Measurements from ENCODE around the gene FOXJ3.

FOXJ3 gene

GRCh38 chr1:42142894-42143675, 191.9 kb downstream of the FOXJ3 start:
- in situ Hi-C loops (cut with HindIII; ENCODE audit: low pct_unique_long_range_greater_than_20kb, low sequenced_read_pairs) = no loop called here
- no peak for TF ChIP-seq JUND (IDR thresholded peaks at IDR 0.05; ENCODE audit: low read depth)
- DNase-seq (ENCODE audit: low read depth in 1 of 2, low spot score in 1 of 2) = no peak

GRCh38 chr1:42141978-42142377, 193.1 kb downstream of the FOXJ3 start:
- no peak for TF ChIP-seq JUND (IDR thresholded peaks at IDR 0.05; ENCODE audit: low read depth)
- no peak for DNase-seq (ENCODE audit: low read depth in 1 of 2, low spot score in 1 of 2)
- in situ Hi-C loops (cut with HindIII; ENCODE audit: low pct_unique_long_range_greater_than_20kb, low sequenced_read_pairs) = no loop called here

GRCh38 chr1:42140191-42140590, 194.8 kb downstream of the FOXJ3 start:
- in situ Hi-C loops (cut with HindIII; ENCODE audit: low pct_unique_long_range_greater_than_20kb, low sequenced_read_pairs) = no loop called here
- no peak for TF ChIP-seq JUND (IDR thresholded peaks at IDR 0.05; ENCODE audit: low read depth)

GRCh38 chr1:42139444-42139843, 195.6 kb downstream of the FOXJ3 start:
- TF ChIP-seq JUND (IDR thresholded peaks at IDR 0.05; ENCODE audit: low read depth) = no peak
- DNase-seq (ENCODE audit: low read depth in 1 of 2, low spot score in 1 of 2) = no peak
- in situ Hi-C loops (cut with HindIII; ENCODE audit: low pct_unique_long_range_greater_than_20kb, low sequenced_read_pairs) = no loop called here

More at GRCh38 chr1:42140191-42140590, 194.8 kb downstream of the FOXJ3 start:
- no peak for DNase-seq (ENCODE audit: low read depth in 1 of 2, low spot score in 1 of 2)

GRCh38 chr1:42138586-42138985, 196.4 kb downstream of the FOXJ3 start:
- no peak for TF ChIP-seq JUND (IDR thresholded peaks at IDR 0.05; ENCODE audit: low read depth)
- in situ Hi-C loops (cut with HindIII; ENCODE audit: low pct_unique_long_range_greater_than_20kb, low sequenced_read_pairs) = no loop called here
- DNase-seq (ENCODE audit: low read depth in 1 of 2, low spot score in 1 of 2) = no peak

GRCh38 chr1:42137766-42138165, 197.3 kb downstream of the FOXJ3 start:
- in situ Hi-C loops (cut with HindIII; ENCODE audit: low pct_unique_long_range_greater_than_20kb, low sequenced_read_pairs) = no loop called here
- DNase-seq (ENCODE audit: low read depth in 1 of 2, low spot score in 1 of 2) = no peak
- no peak for TF ChIP-seq JUND (IDR thresholded peaks at IDR 0.05; ENCODE audit: low read depth)

GRCh38 chr1:42136466-42136865, 198.6 kb downstream of the FOXJ3 start:
- no peak for DNase-seq (ENCODE audit: low read depth in 1 of 2, low spot score in 1 of 2)
- no peak for TF ChIP-seq JUND (IDR thresholded peaks at IDR 0.05; ENCODE audit: low read depth)
- in situ Hi-C loops (cut with HindIII; ENCODE audit: low pct_unique_long_range_greater_than_20kb, low sequenced_read_pairs) = no loop called here

- DNase-seq (ENCODE audit: low read depth in 1 of 2, low spot score in 1 of 2) = peak; percentile 16 to 60
- no peak for TF ChIP-seq JUND (IDR thresholded peaks at IDR 0.05; ENCODE audit: low read depth)
- in situ Hi-C loops (cut with HindIII; ENCODE audit: low pct_unique_long_range_greater_than_20kb, low sequenced_read_pairs) = no loop called here
Observed at GRCh38 chr1:42135426-42135825, 199.6 kb downstream of the FOXJ3 start.

- in situ Hi-C loops (cut with HindIII; ENCODE audit: low pct_unique_long_range_greater_than_20kb, low sequenced_read_pairs) = no loop called here
- no peak for DNase-seq (ENCODE audit: low read depth in 1 of 2, low spot score in 1 of 2)
- TF ChIP-seq JUND (IDR thresholded peaks at IDR 0.05; ENCODE audit: low read depth) = no peak
Observed at GRCh38 chr1:42133809-42134526, 201.1 kb downstream of the FOXJ3 start.

GRCh38 chr1:42133390-42133789, 201.6 kb downstream of the FOXJ3 start:
- in situ Hi-C loops (cut with HindIII; ENCODE audit: low pct_unique_long_range_greater_than_20kb, low sequenced_read_pairs) = no loop called here
- TF ChIP-seq JUND (IDR thresholded peaks at IDR 0.05; ENCODE audit: low read depth) = no peak
- no peak for DNase-seq (ENCODE audit: low read depth in 1 of 2, low spot score in 1 of 2)

GRCh38 chr1:42130061-42130660, 204.9 kb downstream of the FOXJ3 start:
- no peak for TF ChIP-seq JUND (IDR thresholded peaks at IDR 0.05; ENCODE audit: low read depth)
- DNase-seq (ENCODE audit: low read depth in 1 of 2, low spot score in 1 of 2) = no peak
- in situ Hi-C loops (cut with HindIII; ENCODE audit: low pct_unique_long_range_greater_than_20kb, low sequenced_read_pairs) = no loop called here

GRCh38 chr1:42128964-42129363, 206.1 kb downstream of the FOXJ3 start:
- in situ Hi-C loops (cut with HindIII; ENCODE audit: low pct_unique_long_range_greater_than_20kb, low sequenced_read_pairs) = no loop called here
- no peak for DNase-seq (ENCODE audit: low read depth in 1 of 2, low spot score in 1 of 2)
- TF ChIP-seq JUND (IDR thresholded peaks at IDR 0.05; ENCODE audit: low read depth) = no peak

- in situ Hi-C loops (cut with HindIII; ENCODE audit: low pct_unique_long_range_greater_than_20kb, low sequenced_read_pairs) = no loop called here
- TF ChIP-seq JUND (IDR thresholded peaks at IDR 0.05; ENCODE audit: low read depth) = no peak
- DNase-seq (ENCODE audit: low read depth in 1 of 2, low spot score in 1 of 2) = no peak
Observed at GRCh38 chr1:42128499-42128898, 206.5 kb downstream of the FOXJ3 start.

Data from T47D (cell line).